A549 (cell line): ENCODE results near the gene PCDHA8. TPM values are rescaled to one million over a fixed set of nuclear protein-coding genes. Genes with fewer than 3 reads are reported as not detected.
"Not testable (repeated sequence)": the region's sequence is repeated elsewhere in the genome, so short reads cannot be mapped to it uniquely, and the experiment has no call there.

Source experiments
- ATAC-seq, 2 experiments: fragments of 200-7000 bp in 1 of 2; fragments of >200 bp in 1 of 2; cut with Nextera tagmentation in 1 of 2; cut with Tn5 transposase in 1 of 2; 3 replicates each; pipeline versions ENCODE4 v1.8.0 to v1.9.1; 2018 to 2020; ENCODE audit warnings: mild to moderate bottlenecking in 1 of 2, moderate library complexity in 1 of 2
- CTCF ChIA-PET: fragments of 300-600 bp; sonication (Branson Sonifier 250); formaldehyde crosslinking; extraction: SDS; loops from one replicate; lab custom pipeline; 2021; ENCODE audit warnings: antibody characterized with exemption, inconsistent platforms; lab: Yijun Ruan, JAX
- POLR2A ChIA-PET: fragments of 350-600 bp; formaldehyde crosslinking; extraction: SDS; loops from one replicate; lab custom pipeline; 2021; ENCODE audit warnings: antibody characterized with exemption, inconsistent platforms; lab: Yijun Ruan, JAX
- DNase-seq, 2 experiments: peaks; one replicate each; pipeline versions ENCODE4 v3.0.0 to v3.0.0-alpha.2; 2011 to 2016; ENCODE audit warnings: low read depth in 1 of 2, low spot score in 1 of 2
- FAIRE-seq: peaks from 2 replicates; lab custom pipeline; 2011; peaks lifted over from hg19 to GRCh38; lab: Jason Lieb, UNC
- H3K27ac ChIP-seq, 2 experiments: fragments of >200 bp; sonication (Bioruptor Twin); formaldehyde crosslinking; 3 replicates each; pipeline ENCODE4 v1.5.1; 2016 to 2017
- H3K4me1 ChIP-seq: fragments of >200 bp; sonication (Bioruptor Twin); formaldehyde crosslinking; 3 replicates; pipeline ENCODE4 v1.6.1; 2016
- H3K4me2 ChIP-seq: fragments of >200 bp; sonication (Bioruptor Twin); formaldehyde crosslinking; 3 replicates; pipeline ENCODE4 v1.6.1; 2016
- H3K4me3 ChIP-seq: fragments of >200 bp; sonication (Bioruptor Twin); formaldehyde crosslinking; 3 replicates; pipeline ENCODE4 v1.5.1; 2016
- H3K9me3 ChIP-seq: fragments of >200 bp; sonication (Bioruptor Twin); formaldehyde crosslinking; 3 replicates; pipeline ENCODE4 v1.6.1; 2016
- BCL3 ChIP-seq: fragments of >200 bp; sonication (Bioruptor Twin); formaldehyde crosslinking; IDR thresholded peaks from 3 replicates; pipeline ENCODE4 v1.6.1; 2016
- CTCF ChIP-seq: fragments of >200 bp; sonication (Bioruptor Twin); formaldehyde crosslinking; IDR thresholded peaks from 3 replicates; pipeline ENCODE4 v1.5.1; 2016
- EHF ChIP-seq: fragments of 250-450 bp; sonication (Bioruptor Pico); IDR thresholded peaks from 2 replicates; pipeline ENCODE4 v1.5.0; 2020; ENCODE audit warnings: mild to moderate bottlenecking
- EHMT2 ChIP-seq: fragments of 200-600 bp; sonication (generic); IDR thresholded peaks from 2 replicates; pipeline ENCODE4 v1.6.1; 2016; ENCODE audit warnings: antibody characterized with exemption, low read depth, mild to moderate bottlenecking, moderate library complexity
- FOSB ChIP-seq: fragments of 250-450 bp; sonication (Bioruptor Pico); IDR thresholded peaks from 2 replicates; pipeline ENCODE4 v1.5.0; 2020; ENCODE audit warnings: mild to moderate bottlenecking, moderate library complexity
- FOSL2 ChIP-seq, 2 experiments: fragments of 450-650 bp in 1 of 2; fragments of >200 bp in 1 of 2; sonication (Bioruptor Twin) in 1 of 2; formaldehyde crosslinking; IDR thresholded peaks; 2 replicates each; pipeline versions ENCODE4 v1.5.0 to v1.6.1; 2016 to 2020; ENCODE audit warnings: mild to moderate bottlenecking in 1 of 2, moderate library complexity in 1 of 2
- HOXA7 ChIP-seq: fragments of 250-450 bp; sonication (Bioruptor Pico); IDR thresholded peaks from 2 replicates; pipeline ENCODE4 v1.5.0; 2020; ENCODE audit warnings: mild to moderate bottlenecking, moderate library complexity
- MAZ ChIP-seq: fragments of 150-350 bp; IDR thresholded peaks from 2 replicates; pipeline ENCODE4 v1.6.1; 2014; ENCODE audit warnings: antibody characterized with exemption, low read depth, low read length, borderline replicate concordance
- MYC ChIP-seq: IDR thresholded peaks from 2 replicates; pipeline ENCODE4 v1.6.1; 2012; ENCODE audit warnings: mild to moderate bottlenecking, inconsistent platforms, low read length, improper control_type of control experiment, borderline replicate concordance
- NFE2L2 ChIP-seq: fragments of 150-350 bp; conservative IDR thresholded peaks from 2 replicates; pipeline ENCODE4 v1.6.1; 2014; ENCODE audit warnings: low read length
- NPAS2 ChIP-seq: fragments of 250-450 bp; sonication (Bioruptor Pico); IDR thresholded peaks from 2 replicates; pipeline ENCODE4 v1.8.0; 2022; ENCODE audit warnings: mild to moderate bottlenecking, moderate library complexity, borderline replicate concordance
- PHF8 ChIP-seq: fragments of 200-600 bp; sonication (generic); IDR thresholded peaks from 2 replicates; pipeline ENCODE4 v1.6.1; 2016; ENCODE audit warnings: low read depth, mild to moderate bottlenecking, antibody characterized with exemption, moderate library complexity, borderline replicate concordance
- POLR2A ChIP-seq: IDR thresholded peaks from 2 replicates; pipeline ENCODE4 v1.6.1; 2012; ENCODE audit warnings: mild to moderate bottlenecking, low read length
- RAD21 ChIP-seq, 2 experiments: fragments of >200 bp in 1 of 2; sonication (Bioruptor Twin) in 1 of 2; formaldehyde crosslinking in 1 of 2; IDR thresholded peaks in 1 of 2; conservative IDR thresholded peaks in 1 of 2; 2 replicates in 1 of 2; 3 replicates in 1 of 2; pipeline ENCODE4 v1.6.1; 2012 to 2018; ENCODE audit warnings: inconsistent platforms in 1 of 2
- REST ChIP-seq: fragments of 200-600 bp; sonication (generic); IDR thresholded peaks from 2 replicates; pipeline ENCODE4 v1.6.1; 2016; ENCODE audit warnings: antibody characterized with exemption, mild to moderate bottlenecking, moderate library complexity
- SMC3 ChIP-seq: fragments of >200 bp; sonication (Bioruptor Twin); formaldehyde crosslinking; IDR thresholded peaks from 3 replicates; pipeline ENCODE4 v1.6.1; 2018; ENCODE audit warnings: inconsistent platforms
- SREBF2 ChIP-seq: fragments of 450-650 bp; IDR thresholded peaks from 2 replicates; pipeline ENCODE4 v1.6.1; 2014; ENCODE audit warnings: mild to moderate bottlenecking, moderate library complexity
- ZC3H11A ChIP-seq: fragments of 450-650 bp; IDR thresholded peaks from 2 replicates; pipeline ENCODE4 v1.6.1; 2014; ENCODE audit warnings: antibody characterized with exemption, mild to moderate bottlenecking
- ZFP36 ChIP-seq: fragments of 450-650 bp; IDR thresholded peaks from 2 replicates; pipeline ENCODE4 v1.6.1; 2014; ENCODE audit warnings: borderline replicate concordance; ENCODE audit not compliant: partially characterized antibody
- WGBS: methylation state at CpG from one replicate; pipeline ENCODE4 v1.1.6; 2017; ENCODE audit errors: missing lambda C conversion rate; 5-methylcytosine and 5-hydroxymethylcytosine counted together
- polyA plus RNA-seq, 4 experiments: library from polyadenylated mRNA; depleted of rRNA in 3 of 4; stranded (reverse); fragments of >200 nt; fragmentation: RNase III in 1 of 4; extraction: RNeasy Plus Mini Kit Qiagen cat#74134 plus additional on column Dnase treatment in 1 of 4; gene quantifications; 2 replicates in 3 of 4; 3 replicates in 1 of 4; pipeline ENCODE4 v1.2.3, GENCODE V29; 2011 to 2017

PCDHA8 gene
- polyA plus RNA-seq, 2 of the 4 experiments (the other 2 are of a cell fraction) = 0.10 to 0.16 TPM

- FAIRE-seq = no peak
- ChIA-PET CTCF (interaction anchor here (1.0 to 3.1 kb wide), 8 partner anchors 12 to 266 kb away, joined by 3 to 16 read pairs (median 4); partner anchors contain the start of genes PCDHA12 and PCDHA5), POLR2A (no interaction called here)
- Histone ChIP-seq H3K9me3 (peaks cover 26% of the 10 kb centered on the region), H3K27ac (no peak overlapping the region), H3K4me2 (no peak overlapping the region), H3K4me3 (no peak overlapping the region), H3K4me1 (no peaks in the 10 kb centered on the region)
- 85% methylated on average over 50 of the region's 53 CpGs for WGBS
- TF ChIP-seq FOSL2 (IDR thresholded peaks at IDR 0.05) (no peak), FOSL2 (CRISPR knock-in tag; IDR thresholded peaks at IDR 0.05) (no peak), BCL3 (no peak), EHF (CRISPR knock-in tag) (no peak), NPAS2 (CRISPR knock-in tag) (no peak), ZC3H11A (no peak), SREBF2 (no peak), MAZ (no peak)
- no peak for DNase-seq
- ATAC-seq = no peak
Measured at GRCh38 chr5:140802781-140803271, 38.2 kb upstream of the PCDHA8 start.

- Histone ChIP-seq H3K9me3 (peaks cover 3% of the 10 kb centered on the region; the same call in 1 of the 3 replicates), H3K4me3 (peak within 1 kb of the TSS; percentile 60), H3K4me2 (peak within 1 kb of the TSS; percentile 60), H3K27ac (peak within 1 kb of the TSS; percentile 66 to 80), H3K4me1 (no peaks in the 10 kb centered on the region)
- FAIRE-seq = peak; percentile 74
- peak; percentile 97 to 98 for ATAC-seq
- ChIA-PET POLR2A (no interaction called here), CTCF (interaction anchor here (0.7 to 6.5 kb wide), 25 partner anchors 9 to 358 kb away, joined by 3 to 74 read pairs (median 5); partner anchors contain the start of genes PCDHA1, PCDHA11, PCDHA12 and PCDHA5)
- TF ChIP-seq FOSB (no peak), RAD21 (conservative IDR thresholded peaks at IDR 0.05 in 1 of 2, IDR thresholded peaks at IDR 0.05 in 1 of 2) (peak; percentile 67 to 70), CTCF (peak; percentile 66), PHF8 (peak; percentile 31; the same call in 1 of the 2 replicates)
- 35% methylated on average over 38 of the region's 47 CpGs for WGBS
- DNase-seq = peak; percentile 24 to 74
Measured at GRCh38 chr5:140806834-140807775, 33.9 kb upstream of the PCDHA8 start, which contains the start of gene PCDHA4. Gene PCDHA4 (plus strand): TSS chr5:140807068.

- WGBS = 86% methylated on average over 51 of the region's 62 CpGs
- FAIRE-seq, H3K4me2 ChIP-seq, ATAC-seq, H3K4me3 ChIP-seq, H3K27ac ChIP-seq, H3K4me1 ChIP-seq, H3K9me3 ChIP-seq, DNase-seq, POLR2A ChIA-PET: not testable (repeated sequence)
- CTCF ChIA-PET = interaction anchor here (0.7 to 6.5 kb wide), 20 partner anchors 8 to 357 kb away, joined by 3 to 74 read pairs (median 6); partner anchors contain the start of genes PCDHA1, PCDHA12, PCDHA5 and PCDHAC1
Measured at GRCh38 chr5:140808241-140808888, 32.6 kb upstream of the PCDHA8 start.

- Histone ChIP-seq H3K9me3 (no peaks in the 10 kb centered on the region), H3K4me2 (no peak overlapping the region), H3K27ac (no peak overlapping the region), H3K4me3 (no peak overlapping the region), H3K4me1 (no peaks in the 10 kb centered on the region)
- FAIRE-seq (no peak), ATAC-seq (no peak), DNase-seq (no peak)
- POLR2A ChIA-PET = no interaction called here
- WGBS = 91% methylated on average over 32 of the region's 43 CpGs
- CTCF ChIA-PET = interaction anchor here (1.2 to 6.5 kb wide), 7 partner anchors 8 to 232 kb away, joined by 3 to 74 read pairs (median 14); partner anchors contain the start of genes PCDHA5 and PCDHAC1
- TF ChIP-seq RAD21 (conservative IDR thresholded peaks at IDR 0.05 in 1 of 2, IDR thresholded peaks at IDR 0.05 in 1 of 2) = no peak
- no peak for TF ChIP-seq POLR2A
- no peak for TF ChIP-seq MYC
- TF ChIP-seq NFE2L2 = no peak
- TF ChIP-seq EHMT2 = no peak
- no peak for TF ChIP-seq HOXA7
- TF ChIP-seq SMC3 = no peak
- no peak for TF ChIP-seq REST
- no peak for TF ChIP-seq ZFP36
Measured at GRCh38 chr5:140808889-140809291, 32.1 kb upstream of the PCDHA8 start.
